Adrenal gland (tissue), 5 donors: ENCODE data around the gene SYNPO2.

Experiments used
- CTCF ChIP-seq, 6 experiments: fragments of 450-650 bp in 4 of 6; fragments of 200-600 bp in 2 of 6; sonication (generic) in 1 of 6; IDR thresholded peaks; 1 replicate in 5 of 6; 2 replicates in 1 of 6; pipeline versions ENCODE4 v1.5.1 to v1.8.0; 2016 to 2021; ENCODE audit warnings: antibody characterized with exemption in 6 of 6, mild to moderate bottlenecking in 2 of 6, moderate library complexity in 1 of 6
- POLR2A ChIP-seq, 2 donors: fragments of 450-650 bp; IDR thresholded peaks; one replicate each; pipeline ENCODE4 v1.6.1; 2017; ENCODE audit warnings: antibody characterized with exemption in 2 of 2, mild to moderate bottlenecking in 2 of 2, moderate library complexity in 1 of 2
- donor health status: DM: no; HTN: no; CAD: no.

GRCh38 chr4:119057417-119057816 is 168.8 kb downstream of the SYNPO2 start:
- TF ChIP-seq CTCF (IDR thresholded peaks at IDR 0.05) (no peak), POLR2A (IDR thresholded peaks at IDR 0.05) (no peak)
